Stimulated activated CD4-positive, alpha-beta T cell treated with anti-CD3 and anti-CD28 coated beads, TNF-alpha, amount 100 ng/mL, for 4 hours (primary cell): ENCODE results near the gene GTPBP6.
"Not testable (repeated sequence)": the region's sequence is repeated elsewhere in the genome, so short reads cannot be mapped to it uniquely, and the experiment has no call there.

ENCODE experiments used
- DNase-seq, 3 experiments: peaks; one replicate each; pipeline ENCODE4 v3.0.0-alpha.2; 2020; ENCODE audit warnings: low read depth in 3 of 3

GTPBP6 gene

DNA sequence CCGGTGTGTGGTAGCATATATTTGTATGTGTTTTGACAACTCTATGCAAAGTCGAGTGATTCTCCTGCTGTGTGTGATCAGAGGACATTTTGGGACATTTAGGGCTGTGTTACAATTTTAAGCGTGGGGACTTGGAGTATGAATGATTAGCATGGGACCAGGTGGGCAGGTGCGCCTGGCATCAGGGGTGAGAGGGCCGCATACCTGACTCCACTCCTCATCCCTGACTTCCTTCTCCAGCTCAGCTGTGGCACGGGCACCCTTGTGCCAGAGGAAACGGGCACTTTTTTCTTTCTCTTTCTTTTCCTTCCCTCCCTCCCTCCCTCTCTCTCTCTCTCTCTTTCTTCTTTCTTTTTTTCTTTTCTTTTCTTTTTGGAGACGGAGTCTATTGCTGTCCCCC lies 53.1 kb downstream of the GTPBP6 start:
- DNase-seq: no peak

DNA sequence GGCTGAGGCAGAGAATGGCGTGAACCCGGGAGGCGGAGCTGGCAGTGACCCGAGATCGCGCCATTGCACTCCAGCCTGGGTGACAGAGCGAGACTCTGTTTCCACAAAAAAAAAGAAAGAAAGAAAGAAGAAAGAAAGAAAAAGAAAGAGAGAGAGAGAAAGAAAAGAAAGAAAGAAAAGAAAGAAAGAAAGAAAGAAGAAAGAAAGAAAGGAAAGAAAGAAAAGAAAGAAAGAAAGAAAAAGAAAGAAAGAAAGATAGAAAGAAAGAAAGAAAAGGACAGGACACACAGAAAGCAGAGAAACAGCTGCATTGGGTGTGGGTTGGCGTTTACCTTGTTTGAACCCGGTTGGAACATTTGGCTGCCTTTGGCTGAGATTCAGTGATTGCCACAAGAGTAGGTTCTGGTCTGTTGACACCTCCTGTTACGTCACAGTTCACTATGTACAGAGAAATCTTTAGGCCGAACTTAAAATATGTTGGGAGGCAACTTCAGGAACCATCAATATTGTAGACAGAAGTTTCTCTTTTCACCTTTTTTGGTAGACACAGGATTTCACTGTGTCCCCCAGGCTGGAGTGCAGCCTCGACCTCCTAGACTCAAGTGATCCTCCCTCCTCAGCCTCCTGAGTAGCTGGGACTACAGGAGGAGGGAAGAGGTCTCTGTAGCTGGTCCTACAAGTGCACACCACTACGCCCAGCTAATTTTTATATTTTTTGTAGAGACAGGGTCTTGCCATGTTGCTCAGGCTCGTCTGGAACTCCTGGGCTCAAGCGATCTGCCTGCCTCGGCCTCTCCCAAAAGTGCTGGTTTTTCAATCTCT lies 53.8 kb downstream of the GTPBP6 start:
- DNase-seq: no peak

DNA sequence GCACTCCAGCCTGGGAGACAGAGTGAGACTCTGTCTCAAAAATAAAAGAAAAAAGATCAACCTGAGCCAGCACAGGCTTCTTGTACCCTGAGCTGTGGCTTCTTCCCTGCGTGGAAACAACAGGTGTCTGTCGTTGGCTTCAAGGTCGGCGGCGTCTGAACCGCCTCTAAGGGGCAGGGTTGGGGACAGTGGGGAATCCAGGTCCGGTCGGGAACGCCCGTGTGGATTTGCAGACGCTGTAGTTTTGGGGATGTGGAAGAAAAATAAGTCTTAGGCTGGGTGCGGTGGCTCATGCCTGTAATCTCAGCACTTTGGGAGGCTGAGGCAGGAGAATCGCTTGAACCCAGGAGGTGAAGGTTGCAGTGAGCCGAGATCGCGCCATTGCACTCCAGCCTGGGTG lies 54.6 kb downstream of the GTPBP6 start:
- not testable (repeated sequence) for DNase-seq

DNA sequence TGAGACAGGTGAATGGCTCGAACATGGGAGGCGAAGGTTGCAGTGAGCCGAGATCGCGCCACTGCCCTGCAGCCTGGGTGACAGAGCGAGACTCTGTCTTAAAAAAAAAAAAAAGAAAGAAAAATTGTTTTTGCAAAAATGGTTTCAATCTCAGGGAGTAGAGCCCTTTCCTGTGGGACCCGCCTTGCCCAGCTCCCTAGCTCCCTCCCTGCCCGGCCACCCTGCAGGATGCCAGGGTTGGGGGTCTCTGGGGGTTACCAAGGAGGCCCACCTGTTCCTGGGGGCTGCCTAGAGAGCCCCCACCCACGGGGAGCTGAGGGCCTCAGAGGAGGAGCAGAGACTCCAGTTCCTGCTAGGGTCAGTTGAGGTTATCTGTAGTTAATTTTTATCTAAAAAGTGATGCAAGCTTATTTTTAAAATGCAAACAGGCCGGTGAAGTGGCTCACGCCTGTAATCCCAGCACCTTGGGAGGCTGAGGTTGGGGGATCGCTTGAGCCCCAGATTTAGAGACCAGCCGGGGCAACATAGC lies 56.2 kb downstream of the GTPBP6 start:
- no peak for DNase-seq

DNA sequence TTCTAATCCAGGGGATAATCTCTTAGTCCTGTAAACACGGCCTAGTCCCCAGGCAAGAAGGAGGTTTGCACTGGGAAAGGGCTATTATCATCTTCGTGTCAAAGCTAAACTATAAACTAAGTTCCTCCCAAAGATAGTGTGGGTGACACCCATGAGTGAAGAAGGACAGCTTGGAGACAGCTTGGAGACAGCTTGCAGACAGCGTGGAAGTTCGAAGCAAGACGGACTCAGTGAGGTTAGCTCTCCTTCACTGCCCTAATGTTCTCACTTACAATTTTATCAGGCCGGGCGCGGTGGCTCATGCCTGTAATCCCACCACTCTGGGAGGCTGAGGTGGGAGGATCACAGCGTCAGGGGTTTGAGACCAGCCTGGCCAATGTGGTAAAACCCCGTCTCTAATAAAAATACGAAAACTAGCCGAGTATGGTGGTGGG lies 56.7 kb downstream of the GTPBP6 start:
- no peak for DNase-seq

DNA sequence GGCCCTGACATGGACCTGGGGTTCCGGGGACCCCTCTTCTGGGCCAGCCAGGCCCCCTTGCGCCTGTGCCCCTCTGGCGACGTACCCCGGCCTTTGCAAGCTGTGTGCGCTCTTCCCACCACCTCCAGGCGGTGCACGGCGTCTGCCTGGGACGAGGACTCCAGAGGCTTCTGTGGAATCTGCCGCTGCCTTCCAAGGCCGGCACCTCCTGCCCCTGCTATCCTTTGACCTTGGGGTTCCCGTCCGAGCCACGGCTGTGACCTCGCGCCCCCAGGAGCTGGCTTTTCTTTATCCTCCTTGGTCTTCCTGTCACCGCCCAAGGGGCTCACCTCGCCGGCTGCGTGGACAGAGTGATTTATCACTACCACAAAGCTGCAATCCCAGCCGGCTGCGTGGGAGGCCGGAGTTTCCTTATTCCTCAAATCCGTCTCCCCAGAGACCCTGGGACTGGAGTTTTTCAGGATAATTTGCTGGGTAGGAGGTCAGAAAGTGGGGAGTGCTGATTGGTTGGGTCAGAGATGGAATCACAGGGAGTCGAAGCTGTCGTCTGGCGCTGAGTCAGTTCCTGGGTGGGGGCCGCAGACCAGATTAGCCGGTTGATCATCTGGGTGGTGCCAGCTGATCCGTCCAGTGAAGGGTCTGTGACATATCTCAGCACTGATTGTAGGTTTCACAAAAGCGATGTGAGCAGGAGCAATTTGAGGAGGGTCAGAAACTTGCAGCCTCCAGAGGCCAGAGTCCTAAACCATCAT lies 57.3 kb downstream of the GTPBP6 start:
- DNase-seq: no peak

DNA sequence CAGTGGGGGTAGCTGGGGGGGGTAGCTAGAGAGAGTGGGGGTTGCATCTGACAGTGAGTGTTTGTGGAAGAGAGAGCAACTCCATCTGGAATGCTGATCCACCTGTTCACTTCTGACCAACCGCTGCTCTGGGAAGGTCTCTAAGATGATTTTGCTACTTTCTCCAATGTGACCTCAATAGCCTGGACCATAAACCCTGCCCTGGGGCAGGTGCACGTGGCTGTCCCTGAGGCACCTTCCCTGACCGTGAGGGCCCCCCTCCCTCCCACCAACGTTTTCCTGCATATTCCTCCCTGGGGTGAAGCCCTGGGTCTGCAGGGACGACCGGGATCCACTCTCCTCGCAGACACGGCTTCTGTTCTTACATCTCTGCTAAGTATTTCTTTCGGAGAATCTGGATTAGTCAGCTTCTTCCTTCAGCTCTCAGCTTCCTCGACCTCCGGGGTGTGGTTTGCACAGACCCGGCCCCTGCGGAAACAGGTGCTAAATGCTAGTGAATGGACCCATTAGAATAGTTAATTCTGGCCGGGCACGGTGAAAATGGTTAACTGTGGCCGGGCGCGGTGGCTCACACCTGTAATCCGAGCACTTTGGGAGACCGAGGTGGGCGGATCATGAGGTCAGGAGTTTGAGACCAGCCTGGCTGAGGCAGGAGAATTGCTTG lies 58.8 kb downstream of the GTPBP6 start:
- no peak for DNase-seq

DNA sequence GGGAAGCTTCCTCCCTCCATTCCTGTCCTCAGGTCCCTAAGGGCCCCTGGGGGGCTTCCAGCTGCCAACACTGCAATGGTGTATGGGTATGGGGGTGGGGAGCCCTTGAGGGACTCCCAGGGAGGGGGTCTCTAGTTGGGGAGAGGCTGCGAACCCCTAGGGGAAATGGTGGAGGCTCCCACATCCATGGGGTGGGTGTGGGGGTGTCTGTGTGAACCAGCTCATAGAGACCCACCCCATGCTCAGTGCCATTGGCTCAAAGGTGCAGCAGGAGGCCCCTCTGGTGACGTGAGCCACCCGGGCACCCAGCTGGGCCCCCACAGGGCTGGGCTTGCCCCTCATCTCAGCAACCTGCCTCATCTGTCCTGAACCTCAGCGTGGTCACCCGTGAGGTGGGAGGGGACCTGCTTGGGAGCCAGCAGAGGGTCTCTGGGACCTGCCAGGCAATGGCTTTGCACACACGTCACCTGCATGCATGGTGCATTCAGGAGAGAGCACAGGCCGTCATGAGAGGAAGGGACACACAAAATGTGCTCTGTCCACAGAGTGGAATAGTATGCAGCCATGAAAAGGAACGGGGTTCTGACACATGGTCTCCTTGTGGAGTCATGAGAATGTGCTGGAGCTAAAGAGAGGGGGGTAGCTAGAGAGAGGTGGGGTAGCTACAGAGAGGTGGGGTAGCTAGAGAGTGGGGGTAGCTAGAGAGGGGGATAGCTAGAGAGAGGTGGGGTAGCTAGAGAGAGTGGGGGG lies 60.1 kb downstream of the GTPBP6 start:
- no peak for DNase-seq

DNA sequence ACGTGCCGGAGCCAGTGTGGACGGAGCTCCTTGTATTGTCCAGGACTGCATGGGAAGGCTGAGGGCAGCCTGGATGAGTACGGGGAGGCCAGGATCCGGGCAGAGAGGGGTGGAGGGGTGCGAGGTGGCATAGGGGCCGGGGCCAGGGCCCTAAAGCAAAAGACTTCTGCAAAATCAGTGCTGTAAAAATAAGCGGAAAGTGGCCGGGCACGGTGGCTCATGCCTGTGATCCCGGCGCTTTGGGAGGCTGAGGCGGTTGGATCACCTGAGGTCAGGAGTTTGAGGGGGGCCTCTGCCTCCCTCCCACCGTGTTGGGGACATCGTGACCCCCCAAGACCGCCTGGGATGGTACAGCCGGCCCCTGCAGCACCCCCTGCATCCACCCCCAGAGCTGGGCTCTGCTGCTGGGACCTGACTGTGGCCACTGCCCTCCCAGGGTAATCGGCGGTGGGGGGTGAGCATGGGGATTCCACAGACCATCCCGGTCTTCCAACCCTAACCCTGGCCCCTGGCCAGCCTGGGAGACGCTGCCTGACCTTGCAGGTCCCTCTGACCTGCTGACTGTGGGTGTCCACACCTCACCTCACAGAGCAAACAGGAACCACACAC lies 60.8 kb downstream of the GTPBP6 start:
- no peak for DNase-seq

DNA sequence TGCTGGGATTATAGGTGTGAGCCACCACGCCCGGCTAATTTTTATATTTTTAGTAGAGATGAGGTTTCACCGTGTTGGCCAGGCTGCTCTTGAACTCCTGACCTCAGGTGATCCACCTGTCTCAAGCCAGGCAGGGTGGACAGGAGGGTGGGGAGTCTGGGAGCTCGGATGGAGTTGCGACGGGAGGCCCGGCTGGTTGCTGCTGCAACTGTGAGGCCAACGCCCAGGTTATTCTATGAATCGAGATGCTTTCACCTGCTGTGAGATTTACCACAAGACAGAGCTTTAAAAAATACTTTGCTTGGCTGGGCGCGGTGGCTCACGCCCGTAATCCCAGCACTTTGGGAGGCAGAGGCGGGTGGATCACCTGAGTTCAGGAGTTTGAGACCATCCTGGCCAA lies 61.5 kb downstream of the GTPBP6 start:
- DNase-seq: not testable (repeated sequence)

DNA sequence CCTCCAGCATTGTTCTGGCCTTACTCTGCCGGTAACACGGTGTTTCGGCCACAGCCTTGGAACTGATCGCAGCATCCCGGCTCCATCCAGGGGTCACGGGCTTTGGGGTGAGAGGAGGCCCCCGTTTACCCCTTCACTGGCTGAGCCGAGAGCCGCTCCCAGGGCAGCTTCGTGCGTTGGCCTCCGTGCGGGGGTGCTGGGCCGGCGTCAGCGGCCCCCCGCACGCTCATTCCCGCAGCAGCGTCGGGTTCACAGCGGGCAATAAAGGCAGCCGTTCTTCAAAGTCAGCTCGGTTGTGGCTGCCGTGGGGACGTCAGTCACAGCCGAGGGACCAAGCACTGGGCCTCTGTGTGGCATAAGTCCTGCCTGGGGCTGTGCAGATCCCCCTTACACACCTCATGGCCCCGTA lies 62.7 kb downstream of the GTPBP6 start:
- DNase-seq: no peak
